AML-193 (cell line): ENCODE data around the gene NOC2L.
A peak's percentile ranks its signal among the peaks of the same experiment; 100 is the strongest.

Source experiments
- DNase-seq, 2 experiments: peaks; one replicate each; lab custom pipeline; 2025; lab: John Stamatoyannopoulos, UW

NOC2L gene

GRCh38 chr1:916173-917075, 42.6 kb downstream of the NOC2L start:
- DNase-seq = no peak

GRCh38 chr1:915295-916172, 43.5 kb downstream of the NOC2L start:
- DNase-seq = no peak

GRCh38 chr1:914891-915280, 44.2 kb downstream of the NOC2L start:
- DNase-seq = no peak

GRCh38 chr1:914131-914890, 44.7 kb downstream of the NOC2L start:
- DNase-seq = no peak

- no peak for DNase-seq
Observed at GRCh38 chr1:913491-914130, 45.4 kb downstream of the NOC2L start.

- no peak for DNase-seq
Observed at GRCh38 chr1:912740-913301, 46.2 kb downstream of the NOC2L start.

- no peak for DNase-seq
Observed at GRCh38 chr1:911875-912739, 46.9 kb downstream of the NOC2L start.

- DNase-seq = no peak
Observed at GRCh38 chr1:910881-911721, 48.0 kb downstream of the NOC2L start.

- no peak for DNase-seq
Observed at GRCh38 chr1:910311-910880, 48.7 kb downstream of the NOC2L start.

- DNase-seq = no peak
Observed at GRCh38 chr1:909861-910310, 49.2 kb downstream of the NOC2L start.

- no peak for DNase-seq
Observed at GRCh38 chr1:908661-909060, 50.4 kb downstream of the NOC2L start.

- no peak for DNase-seq
Observed at GRCh38 chr1:907611-908451, 51.2 kb downstream of the NOC2L start.

- DNase-seq = peak; percentile 79 to 82
Observed at GRCh38 chr1:906600-907420, 52.2 kb downstream of the NOC2L start.

- DNase-seq = no peak
Observed at GRCh38 chr1:905811-906599, 53.1 kb downstream of the NOC2L start.

GRCh38 chr1:905071-905749, 53.8 kb downstream of the NOC2L start:
- no peak for DNase-seq
